COLO668 (cell line): ENCODE measurements around the gene OLA1.

ENCODE experiments used
- DNase-seq: peaks from one replicate; lab custom pipeline; 2025; ENCODE audit not compliant: unreplicated experiment; lab: John Stamatoyannopoulos, UW

The OLA1 gene

GRCh38 chr2:174122185-174122584 lies 126.1 kb downstream of the OLA1 start:
- DNase-seq, result no peak

GRCh38 chr2:174121612-174122011 lies 126.7 kb downstream of the OLA1 start:
- DNase-seq, result no peak

GRCh38 chr2:174121175-174121574 lies 127.2 kb downstream of the OLA1 start:
- no peak for DNase-seq

- DNase-seq, result peak; percentile 7
These were observed 128.0 kb downstream of the OLA1 start for GRCh38 chr2:174120346-174120745.

GRCh38 chr2:174117951-174118930 lies 130.1 kb downstream of the OLA1 start:
- no peak for DNase-seq

- DNase-seq, result no peak
These were observed 136.3 kb downstream of the OLA1 start for GRCh38 chr2:174112073-174112472.

- no peak for DNase-seq
These were observed 139.8 kb downstream of the OLA1 start for GRCh38 chr2:174108579-174108978.

- DNase-seq, result no peak
These were observed 141.6 kb downstream of the OLA1 start for GRCh38 chr2:174106736-174107135.

GRCh38 chr2:174094542-174094941 lies 153.8 kb downstream of the OLA1 start:
- no peak for DNase-seq

GRCh38 chr2:174090476-174090875 lies 157.9 kb downstream of the OLA1 start:
- DNase-seq, result no peak

- DNase-seq, result no peak
These were observed 159.4 kb downstream of the OLA1 start for GRCh38 chr2:174088706-174089460.

GRCh38 chr2:174086708-174087107 lies 161.6 kb downstream of the OLA1 start:
- no peak for DNase-seq

GRCh38 chr2:174085781-174086180 lies 162.6 kb downstream of the OLA1 start:
- DNase-seq, result no peak

- DNase-seq, result no peak
These were observed 164.4 kb downstream of the OLA1 start for GRCh38 chr2:174083843-174084458.

GRCh38 chr2:174080672-174081121 lies 167.6 kb downstream of the OLA1 start:
- no peak for DNase-seq

GRCh38 chr2:174078275-174078674 lies 170.1 kb downstream of the OLA1 start:
- DNase-seq, result no peak

- no peak for DNase-seq
These were observed 171.4 kb downstream of the OLA1 start for GRCh38 chr2:174076975-174077374.

GRCh38 chr2:174076040-174076439 lies 172.3 kb downstream of the OLA1 start:
- DNase-seq, result no peak

- no peak for DNase-seq
These were observed 173.5 kb downstream of the OLA1 start for GRCh38 chr2:174074831-174075230.

- no peak for DNase-seq
These were observed 175.5 kb downstream of the OLA1 start for GRCh38 chr2:174072857-174073256.

GRCh38 chr2:174072069-174072468 lies 176.3 kb downstream of the OLA1 start:
- DNase-seq, result no peak
